Activated T-cell treated with anti-CD3 and anti-CD28 coated beads for 1 hour (primary cell): ENCODE data around the gene ANKEF1.

ENCODE experiments used
- DNase-seq: peaks from one replicate; pipeline ENCODE4 v3.0.0-alpha.2; 2020; ENCODE audit warnings: low read depth

The ANKEF1 gene

GRCh38 chr20:10089871-10090587 lies 55.2 kb downstream of the ANKEF1 start:
- no peak for DNase-seq

GRCh38 chr20:10090588-10091166 lies 55.9 kb downstream of the ANKEF1 start:
- no peak for DNase-seq

- no peak for DNase-seq
Observed at GRCh38 chr20:10093087-10093591, 58.4 kb downstream of the ANKEF1 start.

GRCh38 chr20:10094566-10095173 lies 59.9 kb downstream of the ANKEF1 start:
- DNase-seq = no peak

GRCh38 chr20:10096790-10097189 lies 62.0 kb downstream of the ANKEF1 start:
- DNase-seq = no peak

GRCh38 chr20:10105046-10105445 lies 70.3 kb downstream of the ANKEF1 start:
- DNase-seq = no peak
